Neuronal stem cell (in vitro differentiated cells): ENCODE results near the gene DCLK2.
A peak's percentile ranks its signal among the peaks of the same experiment; 100 is the strongest.

ENCODE experiments used
- DNase-seq: peaks from one replicate; pipeline ENCODE4 v3.0.0-alpha.2; 2013; ENCODE audit warnings: low spot score
- H2AFZ ChIP-seq: one replicate; pipeline ENCODE4 v1.6.1; 2013; ENCODE audit warnings: mild to moderate bottlenecking, low read length, inconsistent platforms
- H2AK5ac ChIP-seq: 2 replicates; pipeline ENCODE4 v1.6.1; 2013; ENCODE audit warnings: low read depth, mild to moderate bottlenecking, inconsistent platforms, low read length, moderate library complexity, mixed read lengths
- H2BK120ac ChIP-seq: 2 replicates; pipeline ENCODE4 v1.6.1; 2013; ENCODE audit warnings: low read depth, mild to moderate bottlenecking, inconsistent platforms, low read length, moderate library complexity, mixed read lengths
- H2BK12ac ChIP-seq: one replicate; pipeline ENCODE4 v1.6.1; 2013; ENCODE audit warnings: low read length, inconsistent platforms
- H2BK15ac ChIP-seq: 2 replicates; pipeline ENCODE4 v1.6.1; 2013; ENCODE audit warnings: mild to moderate bottlenecking, low read length, inconsistent platforms, mixed read lengths
- H2BK5ac ChIP-seq: one replicate; pipeline ENCODE4 v1.6.1; 2013; ENCODE audit warnings: inconsistent platforms, mild to moderate bottlenecking, low read length, moderate library complexity
- H3K14ac ChIP-seq: one replicate; pipeline ENCODE4 v1.6.1; 2013; ENCODE audit warnings: low read length, inconsistent platforms
- H3K18ac ChIP-seq: 2 replicates; pipeline ENCODE4 v1.6.1; 2013; ENCODE audit warnings: low read length, inconsistent platforms
- H3K23ac ChIP-seq: 2 replicates; pipeline ENCODE4 v1.6.1; 2013; ENCODE audit warnings: low read depth, mild to moderate bottlenecking, mixed read lengths, low read length, inconsistent platforms; ENCODE audit not compliant: poor library complexity
- H3K27ac ChIP-seq: replicated peaks from 3 replicates; pipeline ENCODE4 v1.5.1; 2013; ENCODE audit warnings: low read length, inconsistent platforms
- H3K27me3 ChIP-seq, 3 experiments: 2 replicates each; pipeline ENCODE4 v1.6.1; 2013; ENCODE audit warnings: low read length in 3 of 3, mild to moderate bottlenecking in 2 of 3, inconsistent platforms in 1 of 3, low read depth in 1 of 3, mixed read lengths in 1 of 3, moderate library complexity in 1 of 3; ENCODE audit not compliant: control insufficient read depth in 3 of 3, insufficient read depth in 3 of 3
- H3K36me3 ChIP-seq, 2 donors: replicated peaks in 1 of 2; 2 replicates each; pipeline ENCODE4 v1.6.1; 2013; ENCODE audit warnings: low read length in 2 of 2; ENCODE audit not compliant: control insufficient read depth in 2 of 2, insufficient read depth in 2 of 2
- H3K4ac ChIP-seq: 2 replicates; pipeline ENCODE4 v1.6.1; 2013; ENCODE audit warnings: inconsistent platforms, mild to moderate bottlenecking, low read length, moderate library complexity
- H3K4me1 ChIP-seq, 2 donors: 1 replicate in 1 of 2; 2 replicates in 1 of 2; pipeline ENCODE4 v1.6.1; 2013; ENCODE audit warnings: low read length in 2 of 2, low read depth in 1 of 2; ENCODE audit not compliant: control insufficient read depth in 2 of 2, insufficient read depth in 1 of 2
- H3K4me2 ChIP-seq: one replicate; pipeline ENCODE4 v1.6.1; 2013; ENCODE audit warnings: mild to moderate bottlenecking, low read length, inconsistent platforms; ENCODE audit not compliant: insufficient read depth, poor library complexity, severe bottlenecking
- H3K4me3 ChIP-seq, 2 donors: 2 replicates each; pipeline ENCODE4 v1.5.1; 2013; ENCODE audit warnings: low read length in 2 of 2, mild to moderate bottlenecking in 2 of 2, inconsistent platforms in 1 of 2, moderate library complexity in 1 of 2
- H3K79me1 ChIP-seq: one replicate; pipeline ENCODE4 v1.6.1; 2013; ENCODE audit warnings: low read depth, mild to moderate bottlenecking, inconsistent platforms, low read length, moderate library complexity
- H3K9ac ChIP-seq: one replicate; pipeline ENCODE4 v1.6.1; 2013; ENCODE audit warnings: mild to moderate bottlenecking, low read depth, low read length, inconsistent platforms; ENCODE audit not compliant: poor library complexity
- H3K9me3 ChIP-seq, 2 donors: replicated peaks in 1 of 2; 2 replicates each; pipeline versions ENCODE3 to v1.6.1; 2013; ENCODE audit warnings: low read length in 2 of 2, mild to moderate bottlenecking in 2 of 2, inconsistent platforms in 1 of 2, low read depth in 1 of 2, mixed read lengths in 1 of 2, moderate library complexity in 1 of 2; ENCODE audit not compliant: control insufficient read depth in 2 of 2, insufficient read depth in 1 of 2
- H4K8ac ChIP-seq: one replicate; pipeline ENCODE4 v1.6.1; 2013; ENCODE audit warnings: low read depth, mild to moderate bottlenecking, inconsistent platforms, low read length, moderate library complexity
- H4K91ac ChIP-seq: one replicate; pipeline ENCODE4 v1.6.1; 2013; ENCODE audit warnings: low read length, low read depth, mild to moderate bottlenecking, inconsistent platforms; ENCODE audit not compliant: poor library complexity
- WGBS, 2 donors: extraction: QIAGEN DNeasy Blood & Tissue Kit; methylation state at CpG; one replicate each; pipeline ENCODE4 v1.1.7; 2013; ENCODE audit warnings: missing lambda C conversion rate in 2 of 2, mixed read lengths in 1 of 2; ENCODE audit not compliant: insufficient read length in 2 of 2, insufficient replicate concordance in 1 of 2; ENCODE audit errors: extremely low coverage in 2 of 2; 5-methylcytosine and 5-hydroxymethylcytosine counted together

The DCLK2 gene

DNA sequence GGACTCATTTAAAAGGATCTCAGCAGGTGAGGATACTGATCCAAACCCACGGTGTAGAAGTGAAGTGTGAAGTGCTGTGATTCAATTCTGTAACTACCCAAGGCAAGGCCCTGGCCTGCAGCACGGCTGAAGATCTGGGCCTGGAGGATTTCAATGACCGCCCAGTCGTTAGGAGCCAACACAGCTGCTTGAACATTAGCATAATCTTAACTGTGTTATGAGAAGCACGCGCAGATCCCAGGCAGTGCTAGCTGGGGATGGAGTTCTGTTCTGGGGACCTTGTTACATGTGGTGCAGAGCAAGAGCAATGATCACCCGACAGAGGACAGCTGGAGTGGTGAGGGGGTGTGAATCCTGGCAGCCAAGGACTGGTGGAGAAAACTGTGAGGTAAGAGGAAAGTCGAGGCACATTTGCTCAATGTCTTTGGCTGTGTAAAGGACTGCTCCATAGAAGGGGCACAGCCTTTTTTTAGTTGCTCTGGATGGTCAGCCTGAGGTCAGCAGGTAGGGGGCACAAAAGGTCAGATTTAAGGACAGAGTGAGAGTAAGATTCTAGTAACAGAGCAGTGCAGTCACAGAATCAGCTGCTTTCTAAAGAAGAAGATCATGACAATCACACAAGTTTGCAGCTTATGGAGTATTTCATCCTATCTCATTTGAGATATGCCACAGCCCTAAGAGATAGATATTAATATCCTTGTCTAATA, 181.8 kb downstream of the DCLK2 start:
- DNase-seq, result no peak
- no peaks in the 10 kb centered on the region for H3K27me3 ChIP-seq
- no peak overlapping the region for H2BK5ac ChIP-seq
- H2BK120ac ChIP-seq, result no peak overlapping the region
- no peak overlapping the region for H3K4me2 ChIP-seq
- no peak overlapping the region for H2BK12ac ChIP-seq
- no peak overlapping the region for H3K27ac ChIP-seq
- no peak overlapping the region for H4K8ac ChIP-seq
- H3K9ac ChIP-seq, result no peak overlapping the region
- WGBS, 2 donors, result no CpG with 5 or more reads among the region's 8 CpGs
- H2AK5ac ChIP-seq, result no peak overlapping the region
- H3K23ac ChIP-seq, result no peak overlapping the region
- H3K36me3 ChIP-seq, result peaks cover 0 to 64% of the 10 kb centered on the region in 2 donors
- no peak overlapping the region for H3K18ac ChIP-seq
- no peak overlapping the region for H2AFZ ChIP-seq
- no peak overlapping the region for H3K4me3 ChIP-seq
- H3K4me1 ChIP-seq, result peaks cover 0 to 4% of the 10 kb centered on the region in 2 donors
- no peak overlapping the region for H4K91ac ChIP-seq
- H3K4ac ChIP-seq, result no peak overlapping the region
- no peaks in the 10 kb centered on the region for H3K79me1 ChIP-seq
- H3K9me3 ChIP-seq, result no peaks in the 10 kb centered on the region
- H3K14ac ChIP-seq, result no peak overlapping the region
- no peak overlapping the region for H2BK15ac ChIP-seq

DNA sequence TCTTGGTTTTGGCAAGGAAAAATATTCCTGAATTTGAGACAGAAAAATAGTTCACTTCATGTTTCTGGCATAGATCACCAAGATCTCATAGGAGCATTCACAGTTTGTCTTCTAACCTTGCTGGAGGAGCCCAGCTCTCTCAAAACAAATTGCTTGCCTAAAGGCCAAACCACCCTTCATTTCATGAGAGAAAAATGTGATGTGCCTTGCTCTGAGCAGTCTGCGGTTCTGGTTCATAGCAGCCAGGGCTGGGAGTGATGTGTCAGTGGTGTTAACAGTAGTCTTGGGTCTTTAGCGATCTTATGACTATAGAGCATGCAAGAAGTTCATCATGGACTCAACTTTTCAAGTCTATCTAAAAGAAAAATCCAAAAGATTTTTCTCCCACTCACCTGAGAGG, 183.3 kb downstream of the DCLK2 start:
- Histone ChIP-seq H3K14ac (no peak overlapping the region), H3K9ac (no peak overlapping the region), H4K91ac (no peak overlapping the region), H2BK5ac (no peak overlapping the region), H2BK120ac (no peak overlapping the region), H2AK5ac (no peak overlapping the region), H4K8ac (no peak overlapping the region), H3K27me3 (no peaks in the 10 kb centered on the region), H3K36me3 (peaks cover 2 to 68% of the 10 kb centered on the region in 2 donors), H3K4ac (no peak overlapping the region), H3K9me3 (peaks cover 2 to 4% of the 10 kb centered on the region in 2 donors), H2BK12ac (no peak overlapping the region), H3K27ac (no peak overlapping the region), H2AFZ (no peak overlapping the region), H3K4me1 (peaks cover 0 to 2% of the 10 kb centered on the region in 2 donors), H3K4me2 (no peak overlapping the region), H3K79me1 (no peaks in the 10 kb centered on the region), H3K4me3 (no peak overlapping the region), H3K18ac (no peak overlapping the region), H2BK15ac (no peak overlapping the region), H3K23ac (no peak overlapping the region)
- WGBS, 2 donors, result no CpG with 5 or more reads among the region's 2 CpGs
- DNase-seq, result no peak

DNA sequence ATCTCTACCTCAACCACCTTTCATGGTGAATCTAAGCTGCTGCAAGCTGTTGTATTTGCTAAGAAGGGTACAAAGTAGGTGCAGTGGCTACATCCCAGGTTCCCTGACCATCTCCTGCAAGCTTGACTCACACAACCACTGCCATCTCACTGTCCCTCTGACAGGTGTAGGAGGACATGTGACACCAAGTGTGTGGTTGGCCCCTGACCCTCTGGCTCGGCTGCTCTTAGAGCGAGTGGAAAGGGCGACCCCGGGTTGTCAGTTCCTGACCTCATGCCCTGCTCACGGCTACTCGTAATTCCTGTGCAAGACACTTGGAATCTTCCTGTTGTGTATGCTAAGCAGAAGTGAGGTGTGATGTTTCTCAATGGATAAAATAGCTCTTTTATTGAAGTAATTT, 184.4 kb downstream of the DCLK2 start:
- no peak overlapping the region for H3K4ac ChIP-seq
- H3K79me1 ChIP-seq, result no peaks in the 10 kb centered on the region
- peaks cover 2 to 64% of the 10 kb centered on the region in 2 donors for H3K36me3 ChIP-seq
- peak overlapping the region; percentile 54 for H4K8ac ChIP-seq
- no peak overlapping the region for H3K18ac ChIP-seq
- no peak for DNase-seq
- H3K23ac ChIP-seq, result no peak overlapping the region
- no peak overlapping the region for H2BK120ac ChIP-seq
- no peak overlapping the region for H4K91ac ChIP-seq
- H3K27ac ChIP-seq, result no peak overlapping the region
- no CpG with 5 or more reads among the region's 6 CpGs for WGBS, 2 donors
- H2BK5ac ChIP-seq, result no peak overlapping the region
- H2AK5ac ChIP-seq, result no peak overlapping the region
- no peaks in the 10 kb centered on the region for H3K27me3 ChIP-seq
- H3K9ac ChIP-seq, result no peak overlapping the region
- H3K4me1 ChIP-seq, result peaks cover 0 to 2% of the 10 kb centered on the region in 2 donors
- peaks cover 2 to 4% of the 10 kb centered on the region in 2 donors for H3K9me3 ChIP-seq
- no peak overlapping the region for H2BK15ac ChIP-seq
- H3K4me2 ChIP-seq, result no peak overlapping the region
- H3K4me3 ChIP-seq, result no peak overlapping the region
- no peak overlapping the region for H3K14ac ChIP-seq
- no peak overlapping the region for H2AFZ ChIP-seq
- H2BK12ac ChIP-seq, result no peak overlapping the region

DNA sequence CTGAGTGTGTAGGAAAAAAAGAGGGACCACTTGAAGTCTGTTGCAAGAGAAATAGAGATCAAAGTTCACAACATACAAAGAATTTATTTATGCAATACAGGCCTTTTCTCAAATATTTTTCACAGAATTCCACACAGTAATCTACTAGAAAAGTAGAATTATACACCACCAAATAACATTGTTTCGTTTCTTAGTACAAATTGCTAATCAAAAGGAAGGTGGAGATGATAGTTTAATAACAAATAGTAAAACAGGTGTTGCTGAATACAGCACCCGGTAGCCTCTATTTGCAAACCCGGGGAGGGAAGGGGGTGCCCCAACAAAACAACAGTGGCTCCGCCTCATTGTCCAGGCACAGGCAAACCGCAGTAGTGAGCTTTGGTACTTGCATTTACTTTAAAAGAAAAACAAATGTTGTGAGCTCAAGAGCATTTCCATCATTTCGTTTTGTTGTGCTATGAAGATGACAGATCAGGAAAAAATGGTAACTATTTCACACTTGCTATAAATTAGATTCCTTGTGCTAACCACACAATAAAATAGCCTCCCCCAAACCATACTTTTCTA, 186.4 kb downstream of the DCLK2 start:
- H4K91ac ChIP-seq, result no peak overlapping the region
- no peaks in the 10 kb centered on the region for H3K27me3 ChIP-seq
- H3K4ac ChIP-seq, result no peak overlapping the region
- H3K18ac ChIP-seq, result no peak overlapping the region
- no peak overlapping the region for H3K4me2 ChIP-seq
- H2BK15ac ChIP-seq, result no peak overlapping the region
- H3K9ac ChIP-seq, result no peak overlapping the region
- H3K23ac ChIP-seq, result no peak overlapping the region
- WGBS, 2 donors, result no CpG with 5 or more reads among the region's 6 CpGs
- H3K27ac ChIP-seq, result no peak overlapping the region
- no peak for DNase-seq
- H3K4me1 ChIP-seq, result peaks cover 0 to 2% of the 10 kb centered on the region in 2 donors
- no peak overlapping the region for H2BK12ac ChIP-seq
- no peak overlapping the region for H2BK120ac ChIP-seq
- no peak overlapping the region for H3K14ac ChIP-seq
- H3K36me3 ChIP-seq, result peaks cover 2 to 54% of the 10 kb centered on the region in 2 donors
- H4K8ac ChIP-seq, result no peak overlapping the region
- no peak overlapping the region for H2AFZ ChIP-seq
- H2BK5ac ChIP-seq, result no peak overlapping the region
- H3K79me1 ChIP-seq, result no peaks in the 10 kb centered on the region
- H3K4me3 ChIP-seq, result no peak overlapping the region
- H3K9me3 ChIP-seq, result peaks cover 2 to 10% of the 10 kb centered on the region in 2 donors
- no peak overlapping the region for H2AK5ac ChIP-seq
